Left hindlimb (tissue), 1 donor: Measurements from ENCODE around the gene POLR3GL.
A peak's percentile ranks its signal among the peaks of the same experiment; 100 is the strongest.

Source experiments
- DNase-seq: peaks from one replicate; pipeline ENCODE4 v3.0.0-alpha.2; 2018

Gene POLR3GL

GRCh38 chr1:145977486-145978470 is 13.3 kb downstream of the POLR3GL start:
- DNase-seq: no peak

GRCh38 chr1:145978471-145978853 is 14.0 kb downstream of the POLR3GL start:
- DNase-seq: no peak

GRCh38 chr1:145978854-145979745 is 14.6 kb downstream of the POLR3GL start:
- peak; percentile 94 for DNase-seq

GRCh38 chr1:145979746-145980456 is 15.4 kb downstream of the POLR3GL start:
- no peak for DNase-seq

- no peak for DNase-seq
These were observed 16.0 kb downstream of the POLR3GL start for GRCh38 chr1:145980457-145980994.

DNA sequence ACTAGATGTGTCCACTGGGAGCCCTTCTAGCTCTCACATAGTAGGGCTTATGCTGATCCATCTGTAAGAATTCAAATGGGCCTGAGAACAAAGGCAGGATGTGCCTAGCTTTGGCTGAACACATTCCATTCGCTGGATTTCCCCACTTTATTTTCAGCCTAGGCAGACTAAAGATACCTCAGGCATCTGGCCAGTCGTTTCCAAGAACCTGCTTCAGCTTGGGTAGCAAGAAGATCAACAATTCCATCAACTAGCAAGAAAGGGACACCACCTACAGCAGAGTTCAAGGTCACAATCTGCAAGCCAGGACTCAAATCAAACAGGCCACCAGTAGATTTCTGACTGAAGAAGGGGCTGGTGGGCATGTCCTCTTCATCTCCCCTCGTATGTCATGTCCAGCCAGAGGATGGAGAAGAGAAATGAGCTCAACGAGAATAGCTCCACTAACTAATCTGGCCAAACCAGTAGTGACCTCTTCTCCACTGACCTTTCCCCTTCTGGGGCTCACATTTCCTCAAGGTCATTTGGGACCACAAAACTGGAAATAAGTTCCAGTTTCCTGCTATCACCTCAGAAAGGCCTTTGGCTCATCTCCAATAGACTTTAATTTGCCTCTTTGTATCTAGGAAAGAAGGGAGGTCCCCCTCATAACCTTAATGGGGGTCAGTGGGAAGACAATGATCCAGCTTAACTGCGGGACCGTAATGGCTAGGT is 17.7 kb downstream of the POLR3GL start:
- DNase-seq: no peak

- no peak for DNase-seq
These were observed 18.8 kb downstream of the POLR3GL start for GRCh38 chr1:145983206-145983675.

DNA sequence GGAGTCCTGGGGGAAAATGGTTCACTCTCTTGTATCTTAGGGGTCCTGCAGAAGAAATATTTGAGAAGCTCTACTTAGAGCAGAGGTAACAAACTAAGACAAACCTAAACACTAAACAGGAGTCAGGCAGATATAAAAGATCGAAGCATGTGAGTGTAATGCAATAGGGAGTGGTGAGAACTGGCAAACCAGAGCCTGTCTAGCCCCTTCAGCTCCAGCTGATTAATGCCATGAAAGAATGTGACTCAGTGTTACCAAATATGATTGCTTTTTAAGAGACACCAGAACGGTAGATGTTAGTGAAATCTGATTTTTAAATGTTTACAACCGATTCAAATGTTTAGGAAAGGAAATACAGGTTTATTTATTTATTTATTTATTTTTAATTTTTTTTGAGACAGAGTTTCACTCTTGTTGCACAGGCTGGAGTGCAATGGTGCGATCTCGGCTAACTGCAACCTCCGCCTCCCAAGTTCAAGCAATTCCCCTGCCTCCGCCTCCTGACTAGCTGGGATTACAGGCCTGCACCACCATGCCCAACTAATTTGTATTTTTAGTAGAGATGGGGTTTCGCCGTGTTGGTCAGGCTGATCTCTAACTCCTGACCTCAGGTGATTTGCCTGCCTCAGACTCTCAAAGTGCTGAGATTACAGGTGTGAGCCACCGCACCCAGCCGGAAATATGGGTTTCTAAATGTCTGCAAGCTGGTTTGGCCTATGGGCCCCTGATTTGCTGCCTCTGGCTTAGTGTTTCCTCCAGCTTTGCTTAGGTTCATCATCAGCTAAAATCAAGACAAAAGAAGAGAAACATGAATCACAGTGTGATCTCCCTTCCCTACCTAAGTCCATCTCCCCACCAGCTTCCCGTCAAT is 19.7 kb downstream of the POLR3GL start:
- DNase-seq: no peak

DNA sequence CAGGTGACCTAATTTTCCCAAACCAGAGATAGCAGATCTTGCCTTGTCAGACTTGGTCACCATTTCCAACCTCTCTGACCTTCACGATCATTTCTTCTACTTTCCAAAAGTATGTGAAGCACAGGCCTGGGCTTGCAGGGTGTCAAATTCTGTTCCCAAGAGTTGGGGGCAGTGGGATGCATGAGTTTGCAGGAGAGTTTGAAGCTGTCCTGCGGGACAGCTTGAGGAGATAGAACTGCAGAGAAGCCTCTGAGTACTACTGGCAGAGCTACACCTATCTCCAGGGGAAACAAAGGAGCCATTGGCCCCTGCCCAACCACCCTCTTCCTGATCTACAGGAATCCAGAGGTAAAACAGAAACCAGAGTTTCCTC is 20.6 kb downstream of the POLR3GL start:
- DNase-seq: no peak

DNA sequence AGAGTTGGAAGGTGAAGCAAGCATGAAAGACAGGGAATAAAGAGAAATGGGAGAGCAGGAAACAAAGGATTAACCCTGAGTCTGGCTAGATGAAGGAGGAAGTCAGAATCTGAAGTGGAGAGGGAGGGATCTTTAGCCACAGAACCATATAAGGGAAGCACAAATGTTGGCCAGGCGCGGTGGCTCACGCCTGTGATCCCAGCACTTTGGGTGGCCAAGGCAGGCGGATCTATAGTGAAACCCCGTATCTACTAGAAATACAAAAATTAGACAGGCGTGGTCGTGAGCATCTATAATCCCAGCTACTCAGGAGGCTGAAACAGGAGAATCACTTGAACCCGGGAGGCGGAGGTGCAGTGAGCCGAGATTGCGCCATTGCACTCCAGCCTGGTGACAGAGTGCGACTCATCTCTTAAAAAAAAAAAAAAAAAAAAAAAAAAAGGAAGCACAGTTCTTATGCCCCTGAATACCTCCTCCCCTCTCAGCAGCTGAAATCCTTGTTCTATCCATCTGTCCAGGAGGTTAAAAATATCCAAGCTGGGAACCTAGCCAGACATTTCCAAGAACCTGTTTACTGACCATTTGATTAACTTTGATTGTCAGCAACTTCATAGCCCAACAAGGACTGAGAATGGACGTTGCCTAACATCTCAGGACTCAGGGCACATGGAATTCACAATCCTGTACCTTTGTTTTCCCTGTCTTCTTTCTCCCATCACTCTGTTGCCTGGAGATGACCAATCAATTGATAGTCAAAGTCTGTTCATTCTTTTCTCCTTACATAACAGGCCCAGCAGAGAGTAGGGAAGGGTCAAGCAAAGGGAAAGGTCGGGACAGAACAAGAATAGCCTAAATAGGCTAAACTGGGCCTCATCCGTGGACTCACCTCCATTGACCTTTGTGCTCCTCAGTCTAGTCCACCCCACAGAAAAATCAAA is 21.3 kb downstream of the POLR3GL start:
- DNase-seq: no peak

GRCh38 chr1:145986551-145986950 is 22.1 kb downstream of the POLR3GL start:
- DNase-seq: no peak

- no peak for DNase-seq
These were observed 23.4 kb downstream of the POLR3GL start for GRCh38 chr1:145987926-145988325.

DNA sequence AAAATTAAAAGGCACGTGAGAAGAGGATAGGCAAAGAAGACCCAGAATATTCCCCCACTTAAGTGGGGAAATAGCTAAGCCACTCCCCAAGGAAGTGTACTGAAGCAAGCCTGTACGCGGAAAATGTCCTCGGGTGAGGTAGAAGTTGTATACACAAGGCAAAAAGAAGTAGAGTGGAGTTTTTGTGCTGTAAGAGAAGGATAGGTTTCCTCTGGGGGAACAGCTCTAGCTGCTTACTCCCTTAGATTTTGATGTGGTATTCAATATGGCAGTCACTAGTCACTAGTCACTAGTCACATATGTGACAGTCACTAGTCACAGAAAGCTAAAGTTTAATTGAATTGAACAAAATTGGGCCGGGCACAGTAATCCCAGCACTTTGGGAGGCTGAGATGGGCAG is 24.3 kb downstream of the POLR3GL start:
- no peak for DNase-seq

DNA sequence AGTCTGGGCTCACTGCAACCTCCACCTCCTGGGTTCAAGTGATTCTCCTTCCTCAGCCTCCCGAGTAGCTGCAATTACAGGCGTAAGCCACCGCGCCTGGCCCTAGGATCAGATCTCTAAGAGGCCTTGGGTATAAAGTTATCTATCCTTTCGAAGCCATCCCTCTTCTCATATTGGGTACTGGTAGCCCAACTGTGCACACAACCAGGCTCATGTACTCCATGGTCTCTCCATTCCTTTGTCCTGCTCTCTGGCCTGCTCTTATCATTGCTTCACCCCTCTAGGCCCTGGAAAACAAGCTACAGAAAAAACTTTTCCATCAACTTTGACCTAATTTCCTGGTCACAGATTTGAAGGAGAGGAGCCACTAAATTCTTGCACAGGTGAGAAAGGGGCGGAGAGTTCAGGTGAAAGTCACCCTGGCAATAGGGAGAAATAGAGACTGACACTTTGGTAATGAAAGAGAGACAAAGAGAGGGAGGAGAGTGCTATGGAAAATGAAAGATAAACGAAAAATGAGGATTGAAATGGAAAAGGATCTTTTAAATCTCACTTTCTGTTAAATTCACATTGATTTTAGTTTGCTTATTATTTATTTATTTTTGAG is 25.9 kb downstream of the POLR3GL start:
- no peak for DNase-seq

- DNase-seq: no peak
These were observed 27.4 kb downstream of the POLR3GL start for GRCh38 chr1:145991735-145992412.

DNA sequence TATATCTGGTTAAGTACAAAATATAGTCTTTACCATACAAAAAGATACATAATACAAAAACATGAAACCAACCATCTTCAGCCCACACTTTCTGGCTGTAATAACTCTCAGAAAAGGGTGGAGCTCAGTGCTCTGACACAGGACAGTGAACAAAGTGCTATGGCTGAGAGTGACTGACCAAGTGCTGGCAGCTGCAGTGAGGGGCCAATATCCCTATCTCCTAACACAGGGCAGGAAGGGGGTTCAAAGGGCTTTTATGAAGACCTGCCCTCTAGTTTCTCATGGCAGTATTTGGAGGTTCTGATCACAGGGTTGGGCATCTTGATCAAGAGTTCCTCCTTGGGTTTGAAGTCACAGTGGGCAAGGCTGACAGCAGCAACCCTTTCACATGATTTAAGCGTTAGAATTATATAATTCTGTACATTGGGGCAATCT is 28.0 kb downstream of the POLR3GL start:
- no peak for DNase-seq

DNA sequence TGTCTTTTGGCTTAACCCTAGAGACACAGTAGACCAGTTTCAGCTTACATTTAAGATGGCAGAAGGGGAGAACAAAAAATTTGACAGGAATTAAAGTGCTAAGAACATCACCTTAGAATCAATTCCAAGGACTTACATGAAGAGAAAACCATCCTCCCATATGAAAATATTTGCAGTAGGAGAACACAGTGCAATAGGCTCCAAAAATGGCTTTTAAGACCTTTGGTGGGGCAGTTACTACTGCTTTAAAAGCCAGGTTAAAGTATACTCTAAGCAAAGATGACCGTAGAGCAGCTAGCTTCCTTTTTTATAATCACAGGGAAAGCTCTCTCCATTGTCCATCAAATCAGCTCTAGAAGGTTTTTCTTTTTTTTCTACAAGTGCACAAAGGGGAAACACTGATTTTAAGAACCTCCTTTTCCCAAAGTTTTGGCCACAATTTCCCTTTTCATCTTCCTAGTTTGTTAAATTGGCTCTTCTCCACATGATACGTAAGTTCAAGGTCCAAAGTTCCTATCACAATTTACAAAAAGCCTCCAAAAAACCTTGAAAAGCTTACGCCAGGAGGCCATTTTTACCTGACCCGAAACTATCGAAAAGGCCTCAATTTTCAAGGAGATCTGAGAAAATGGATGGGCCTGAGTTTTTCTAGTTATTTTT is 28.6 kb downstream of the POLR3GL start:
- no peak for DNase-seq
